ENCODE data around the gene CEP19.

The CEP19 gene

DNA sequence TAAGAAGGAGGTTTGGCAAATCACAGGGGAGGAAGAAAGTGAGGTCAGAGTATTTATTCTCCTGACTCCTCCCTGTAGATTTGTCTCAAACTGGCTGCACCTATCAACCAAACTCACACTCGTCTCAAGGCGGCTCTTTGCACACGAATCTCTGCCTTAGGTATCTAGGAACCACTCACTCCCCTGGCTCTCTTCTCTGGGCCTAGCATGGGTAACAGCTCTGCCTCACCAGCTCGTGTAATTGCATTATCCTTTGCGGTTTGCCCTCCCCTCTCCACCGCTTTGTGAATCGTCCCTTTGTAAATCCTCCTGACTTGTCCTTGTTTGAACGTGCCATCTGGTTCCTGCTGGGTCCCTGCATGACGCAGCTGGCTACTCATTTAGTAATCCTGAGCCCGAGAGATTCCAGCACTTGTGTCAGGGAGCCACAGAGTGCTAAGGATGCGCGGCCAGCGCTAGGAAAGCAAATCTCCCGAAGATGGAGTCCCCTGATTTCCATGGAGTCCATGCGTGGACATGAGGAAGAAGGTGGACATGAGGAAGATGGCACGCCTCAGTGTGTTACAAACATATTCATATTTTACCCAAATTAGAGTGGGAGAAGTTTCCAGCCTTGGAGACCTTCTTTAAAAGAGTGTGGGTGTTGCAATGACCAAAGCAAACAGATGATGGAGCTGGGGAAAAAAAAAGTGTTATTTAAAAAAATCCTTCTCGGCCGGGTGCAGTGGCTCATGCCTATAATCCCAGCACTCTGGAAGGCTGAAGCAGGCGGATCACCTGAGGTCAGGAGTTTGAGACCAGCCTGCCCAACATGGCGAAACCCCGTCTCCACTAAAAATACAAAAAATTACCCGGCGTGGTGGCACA, 45.8 kb downstream of the CEP19 start:
- peak; percentile 43 for DNase-seq (ENCODE audit: low read depth)

DNA sequence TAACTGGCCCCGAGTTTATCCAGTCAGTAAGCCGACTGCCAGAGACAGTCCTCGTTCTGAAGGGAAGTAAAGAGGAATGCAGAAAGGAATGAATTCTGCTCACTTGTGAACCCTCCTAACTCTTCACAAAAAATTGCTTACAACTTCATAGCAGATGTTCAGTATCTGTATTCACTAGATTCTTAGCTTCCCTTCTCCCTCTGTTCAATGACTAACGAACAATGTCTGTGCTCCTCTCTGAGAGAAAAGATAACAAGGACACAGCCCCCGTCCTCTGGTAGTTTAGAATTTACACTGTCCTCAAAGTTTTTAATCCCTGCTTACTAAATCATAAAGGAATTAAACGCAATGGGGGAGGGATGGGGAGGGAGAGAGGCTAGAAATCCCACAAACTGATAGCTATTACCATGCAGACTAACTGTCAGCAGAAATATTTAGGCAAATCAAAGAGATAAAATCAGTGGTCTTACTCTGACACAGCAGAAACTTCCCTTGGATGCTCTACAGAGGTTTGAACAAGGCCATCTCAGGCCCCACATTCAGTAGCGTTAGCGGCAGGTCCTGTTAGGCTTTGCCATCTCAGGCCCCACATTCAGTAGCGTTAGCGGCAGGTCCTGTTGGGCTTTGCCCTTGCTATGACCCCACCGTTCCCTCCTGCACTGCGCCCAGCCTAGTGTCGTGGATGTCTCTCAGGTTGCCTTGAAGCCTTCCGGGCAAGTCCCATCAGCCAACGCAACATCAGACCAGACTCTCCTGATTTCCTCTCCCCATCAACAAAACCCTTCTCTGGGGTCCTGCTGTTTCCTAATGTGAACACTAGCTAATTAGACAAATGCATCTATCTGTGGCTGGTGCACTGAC, 49.1 kb downstream of the CEP19 start:
- no peak for DNase-seq (ENCODE audit: low read depth)

- DNase-seq (ENCODE audit: low read depth), result no peak
These were observed 50.0 kb downstream of the CEP19 start for GRCh38 chr3:196662033-196662432.

DNA sequence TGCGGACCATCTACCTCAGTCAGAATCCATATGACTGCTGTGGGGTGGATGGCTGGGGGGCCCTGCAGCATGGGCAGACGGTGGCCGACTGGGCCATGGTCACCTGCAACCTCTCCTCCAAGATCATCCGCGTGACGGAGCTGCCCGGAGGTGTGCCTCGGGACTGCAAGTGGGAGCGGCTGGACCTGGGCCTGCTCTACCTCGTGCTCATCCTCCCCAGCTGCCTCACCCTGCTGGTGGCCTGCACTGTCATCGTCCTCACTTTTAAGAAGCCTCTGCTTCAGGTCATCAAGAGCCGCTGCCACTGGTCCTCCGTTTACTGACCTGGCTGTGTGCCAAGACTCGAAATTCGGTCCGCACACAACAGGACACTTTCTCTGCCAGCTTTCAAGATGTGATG, 50.6 kb downstream of the CEP19 start:
- no peak for DNase-seq (ENCODE audit: low read depth)

- DNase-seq (ENCODE audit: low read depth), result no peak
These were observed 51.5 kb downstream of the CEP19 start for GRCh38 chr3:196660381-196661166.

GRCh38 chr3:196659901-196660351, 52.1 kb downstream of the CEP19 start:
- DNase-seq (ENCODE audit: low read depth), result no peak

Data from GM04504 (cell line).